Cardiac septum (tissue), 1 donor: Measurements from ENCODE around the gene RNGTT. TPM values are rescaled to one million over a fixed set of nuclear protein-coding genes. Genes with fewer than 3 reads are reported as not detected.

Source experiments
- DNase-seq: peaks from one replicate; pipeline ENCODE4 v3.0.0-alpha.2; 2020; ENCODE audit warnings: low spot score
- intact Hi-C: fragments of 100-400 bp; cut with DNase I; formaldehyde crosslinking; loops from one replicate; pipeline ENCODE4 v1.14.0; 2022
- total RNA-seq: library from RNA; stranded (reverse); fragmentation: NEBNext Ultra II Directional; extraction: Animal tissue kit (Norgen Biotek cat#: 25700); gene quantifications from one replicate; pipeline ENCODE4 v1.2.1, GENCODE V29; 2021
- donor health status: DM: no; HTN: no; CAD: no.

RNGTT gene
- total RNA-seq, 1 donor from 2014 or later = 7.9 TPM

- no peak for DNase-seq
- intact Hi-C loops = no loop called here
Observed at GRCh38 chr6:88698661-88699060, 264.8 kb downstream of the RNGTT start.

DNA sequence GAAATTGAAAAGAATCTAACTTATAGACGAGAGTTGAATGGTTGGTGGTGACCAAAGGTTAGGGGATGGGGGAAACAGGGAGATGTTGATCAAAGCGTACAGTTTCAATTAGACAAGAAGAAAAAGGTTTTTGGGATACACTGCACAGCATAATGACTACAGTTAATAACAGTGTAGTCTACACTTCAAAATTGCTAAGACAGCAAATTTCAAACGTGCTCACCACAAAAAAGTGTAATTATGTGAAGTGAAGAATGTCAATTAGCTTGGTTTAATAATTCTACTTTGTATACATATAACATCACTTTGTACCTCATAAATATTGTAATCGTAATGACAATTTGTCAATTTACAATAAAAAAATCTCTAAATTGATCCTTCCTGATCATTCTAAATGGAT is 267.5 kb downstream of the RNGTT start:
- no peak for DNase-seq
- intact Hi-C loops = no loop called here

- no peak for DNase-seq
- intact Hi-C loops = no loop called here
Observed at GRCh38 chr6:88683734-88684133, 279.7 kb downstream of the RNGTT start.

DNA sequence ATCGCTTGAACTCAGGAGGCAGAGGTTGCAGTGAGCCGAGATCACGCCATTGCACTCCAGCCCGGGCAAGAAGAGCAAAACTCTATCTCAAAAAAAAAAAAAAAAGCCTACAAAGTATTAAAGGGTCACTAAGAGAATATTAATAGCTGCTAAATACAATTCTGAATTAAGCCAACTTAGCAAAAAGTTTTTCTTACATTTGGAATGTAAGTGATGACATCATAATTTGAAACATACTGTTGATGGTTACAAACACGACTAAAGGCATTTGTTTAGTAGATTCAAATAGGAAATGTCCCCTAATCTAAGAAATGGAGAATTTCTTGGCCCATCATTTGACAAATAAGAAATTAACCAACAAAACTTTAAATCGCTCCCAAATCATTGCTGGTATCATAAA is 282.8 kb downstream of the RNGTT start:
- intact Hi-C loops = no loop called here
- DNase-seq = no peak

DNA sequence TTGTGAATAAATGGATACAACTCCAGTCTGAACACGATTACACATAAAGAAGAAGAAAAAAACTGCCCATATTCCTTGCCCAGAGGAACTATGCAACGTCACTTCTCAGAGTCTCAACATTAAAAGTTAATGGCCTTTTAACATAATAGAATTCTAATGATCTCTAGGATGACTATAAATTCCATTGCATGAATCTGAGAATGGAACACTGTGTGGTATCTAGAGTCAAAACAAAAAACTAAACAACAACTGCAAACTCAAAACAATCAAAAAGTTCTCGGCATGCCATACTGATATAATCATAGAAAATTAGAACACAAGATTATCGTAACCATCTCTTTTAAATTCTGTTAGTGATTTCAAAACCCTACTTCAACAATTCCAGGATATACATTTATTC is 283.6 kb downstream of the RNGTT start:
- intact Hi-C loops = no loop called here
- no peak for DNase-seq

GRCh38 chr6:88677356-88677755 is 286.1 kb downstream of the RNGTT start:
- intact Hi-C loops = no loop called here
- DNase-seq = no peak

DNA sequence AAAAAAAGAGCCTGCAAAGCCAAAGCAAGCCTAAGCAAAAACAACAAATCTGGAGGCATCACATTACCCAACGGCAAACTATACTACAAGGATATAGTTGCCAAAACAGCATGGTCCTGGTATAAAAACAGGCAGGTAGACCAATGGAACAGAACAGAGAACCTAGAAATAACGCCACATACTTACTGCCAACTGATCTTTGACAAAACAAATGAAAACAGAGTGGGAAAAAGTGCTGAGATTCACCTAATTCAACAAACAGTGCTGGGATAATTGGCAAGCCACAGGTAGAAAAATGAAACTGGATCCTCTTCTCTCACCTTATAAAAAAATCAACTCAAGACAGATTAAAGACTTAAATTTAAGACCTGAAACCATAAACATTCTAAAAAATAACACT is 291.8 kb downstream of the RNGTT start:
- DNase-seq = no peak
- intact Hi-C loops = no loop called here

- DNase-seq = no peak
Observed at GRCh38 chr6:88670369-88670768, 293.0 kb downstream of the RNGTT start.

GRCh38 chr6:88669475-88669874 is 293.9 kb downstream of the RNGTT start:
- intact Hi-C loops = no loop called here
- DNase-seq = no peak

More at GRCh38 chr6:88670369-88670768, 293.0 kb downstream of the RNGTT start:
- intact Hi-C loops = no loop called here

DNA sequence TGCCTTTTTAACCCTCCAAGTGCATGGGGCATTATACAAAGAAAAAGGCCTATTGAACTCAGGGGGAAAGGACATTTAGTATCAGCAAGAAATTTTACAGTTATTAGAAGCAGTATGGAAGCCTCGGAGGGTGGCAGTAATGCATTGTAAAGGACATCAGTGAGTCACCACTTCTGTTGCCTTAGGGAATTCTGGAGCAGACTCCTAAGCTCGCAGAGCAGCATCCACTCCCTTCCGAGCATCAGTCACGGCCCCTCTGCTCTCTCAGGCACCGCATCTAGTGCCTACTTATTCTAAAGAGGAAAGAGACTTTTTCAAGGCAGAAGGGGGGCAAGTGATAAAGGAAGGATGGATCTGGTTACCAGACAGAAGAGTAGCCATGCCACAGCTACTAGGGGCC is 296.5 kb downstream of the RNGTT start:
- intact Hi-C loops = no loop called here
- DNase-seq = no peak

- intact Hi-C loops = no loop called here
- no peak for DNase-seq
Observed at GRCh38 chr6:88665131-88665530, 298.3 kb downstream of the RNGTT start.

DNA sequence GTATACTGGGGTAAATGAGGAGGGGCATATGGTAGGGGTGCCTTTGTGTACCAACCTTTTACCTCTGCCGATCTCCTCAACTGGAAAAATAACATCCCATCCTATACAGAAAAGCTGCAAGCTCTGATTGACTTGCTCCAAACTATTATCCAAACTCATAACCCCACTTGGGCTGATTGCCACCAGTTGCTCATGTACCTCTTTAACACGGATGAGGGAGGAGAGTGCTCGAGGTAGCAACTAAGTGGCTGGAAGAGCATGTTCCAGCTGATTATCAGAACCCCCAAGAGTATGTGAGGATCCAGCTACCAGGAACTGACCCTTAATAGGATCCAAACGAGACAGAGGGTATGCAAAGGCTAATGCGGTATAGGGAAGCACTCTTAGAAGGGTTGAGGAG is 299.6 kb downstream of the RNGTT start:
- no peak for DNase-seq
- intact Hi-C loops = no loop called here

DNA sequence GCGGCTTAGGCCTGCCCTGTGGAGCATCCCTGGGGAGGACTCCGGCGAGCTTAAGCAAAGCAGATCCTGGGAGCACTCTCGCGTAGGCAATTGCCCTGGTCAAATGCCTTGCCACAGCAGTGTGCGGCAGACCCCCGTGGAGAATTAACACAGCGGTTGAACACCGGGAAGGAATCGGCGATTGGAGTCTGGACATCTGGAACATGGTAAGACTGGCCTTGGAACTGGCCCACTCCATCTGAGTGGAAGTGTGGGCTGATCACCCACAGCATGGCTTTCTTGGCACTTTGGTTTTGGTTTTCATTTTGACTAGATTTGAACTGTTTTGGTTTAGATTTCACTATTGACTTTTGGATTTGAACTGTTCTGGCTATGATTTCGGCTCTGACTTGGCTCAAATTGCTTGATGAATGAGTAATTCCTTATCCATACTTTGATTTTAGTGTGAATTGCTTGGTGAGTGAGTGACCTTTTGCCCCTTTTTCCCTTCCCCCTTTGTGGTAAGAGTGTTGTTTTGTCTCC is 300.7 kb downstream of the RNGTT start:
- DNase-seq = no peak

DNA sequence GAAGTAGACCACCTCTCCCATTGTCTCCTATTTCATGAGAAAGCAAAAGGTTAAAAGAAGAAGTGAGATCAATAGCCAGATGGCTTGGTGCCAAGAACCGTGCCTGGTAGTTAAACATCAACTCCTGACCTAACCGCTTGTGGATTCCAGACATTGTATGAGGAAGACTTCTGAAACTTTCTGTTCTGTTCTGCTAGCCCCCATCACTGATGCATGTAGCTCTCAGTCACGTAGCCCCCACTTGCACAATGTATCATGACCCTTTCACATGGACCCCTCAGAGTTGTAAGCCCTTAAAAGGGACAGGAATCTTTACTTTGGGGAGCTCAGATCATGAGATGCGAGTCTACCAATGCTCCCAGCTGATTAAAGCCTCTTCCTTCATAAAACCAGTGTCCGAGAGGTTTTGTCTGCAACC is 301.2 kb downstream of the RNGTT start:
- intact Hi-C loops = no loop called here
- no peak for DNase-seq

More for the DNA sequence above, 300.7 kb downstream of the RNGTT start:
- intact Hi-C loops = no loop called here

- no peak for DNase-seq
- intact Hi-C loops = no loop called here
Observed at GRCh38 chr6:88661136-88661535, 302.3 kb downstream of the RNGTT start.

DNA sequence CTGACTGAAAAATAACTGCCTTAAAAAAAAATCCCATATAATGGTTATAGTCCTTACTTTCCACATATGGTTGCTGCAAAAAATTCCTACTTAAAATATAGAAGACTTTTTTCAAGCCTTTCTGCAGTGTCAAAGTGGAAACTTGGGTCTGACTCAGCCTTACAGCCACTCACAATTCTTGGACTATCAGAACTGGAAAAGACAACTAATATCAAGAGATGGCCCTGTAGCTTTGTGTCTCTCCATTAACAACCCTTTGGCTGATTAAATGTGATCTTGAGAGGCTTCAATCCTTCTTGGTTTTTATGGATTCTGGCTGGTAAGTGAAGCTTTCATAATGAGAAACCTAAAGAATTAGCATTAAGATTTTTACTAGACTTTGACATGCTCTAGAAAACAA is 307.8 kb downstream of the RNGTT start:
- intact Hi-C loops = no loop called here
- DNase-seq = no peak

DNA sequence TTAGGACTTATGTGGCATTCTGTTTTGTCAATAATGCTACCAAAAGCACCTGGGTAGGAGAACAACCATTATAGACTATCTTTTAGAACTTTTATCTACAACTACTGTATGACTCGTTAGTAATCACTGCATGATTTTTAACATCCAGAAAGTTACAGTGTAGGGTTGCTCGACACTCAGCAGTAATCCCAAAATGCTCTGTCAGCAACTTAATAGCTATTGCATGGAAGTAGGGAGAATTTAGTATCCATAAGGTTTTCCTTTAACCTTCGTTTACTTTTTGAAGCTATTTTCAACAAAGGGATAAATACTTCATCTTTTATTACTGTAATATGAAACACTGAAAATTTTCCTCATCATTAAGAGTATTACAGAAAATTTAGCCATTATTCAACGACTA is 309.5 kb downstream of the RNGTT start:
- intact Hi-C loops = no loop called here
- no peak for DNase-seq

DNA sequence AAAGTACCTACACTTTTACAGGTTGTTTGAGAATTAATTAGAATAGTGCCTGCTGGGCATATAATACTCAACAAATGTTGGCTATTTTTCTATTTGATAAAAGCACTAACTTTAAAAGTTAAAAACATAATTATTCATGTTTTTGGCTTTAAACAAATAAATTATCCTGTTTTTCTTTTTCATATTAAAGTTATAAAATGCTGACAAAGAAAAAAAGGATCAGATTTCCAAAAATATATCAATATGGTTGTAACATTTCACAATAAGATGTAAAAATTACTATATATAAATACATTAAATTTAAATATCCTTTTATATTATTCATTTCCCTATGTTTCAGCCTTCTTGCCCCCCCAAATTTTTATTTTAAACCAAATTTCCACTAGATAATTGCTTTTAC is 312.0 kb downstream of the RNGTT start:
- intact Hi-C loops = no loop called here
- no peak for DNase-seq

- DNase-seq = no peak
- intact Hi-C loops = no loop called here
Observed at GRCh38 chr6:88650979-88651378, 312.4 kb downstream of the RNGTT start.

DNA sequence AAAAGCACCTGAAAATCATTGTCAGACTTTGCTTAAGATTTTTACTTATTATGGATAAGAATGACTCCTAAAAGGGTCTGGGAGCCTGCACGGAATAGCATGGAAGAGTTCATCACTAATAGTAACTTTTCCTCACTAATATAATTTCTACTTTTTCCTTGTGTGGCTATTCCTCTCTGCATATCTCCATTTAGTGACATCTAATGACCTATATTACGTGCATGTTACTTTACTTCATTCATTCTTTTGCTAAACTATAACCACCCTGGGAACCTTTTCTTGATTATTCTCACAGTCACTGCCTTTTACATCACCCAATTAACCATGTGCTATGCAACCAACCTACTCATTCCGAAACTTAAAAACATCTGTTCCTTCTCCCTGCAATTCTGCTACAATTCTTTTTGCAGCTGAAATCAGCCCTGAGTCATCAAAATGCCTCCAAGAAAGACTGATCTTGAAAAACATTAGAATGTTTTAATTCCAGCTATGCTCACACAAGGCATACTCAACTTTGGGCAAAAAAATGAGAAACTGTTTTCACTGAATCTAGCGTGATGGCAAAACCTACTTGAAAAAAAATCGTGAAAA is 313.3 kb downstream of the RNGTT start:
- intact Hi-C loops = no loop called here
- no peak for DNase-seq

GRCh38 chr6:88641178-88641903 is 322.1 kb downstream of the RNGTT start:
- DNase-seq = no peak
- intact Hi-C loops = no loop called here
